HFF-Myc (cell line): ENCODE measurements around the gene AR.
A peak's percentile ranks its signal among the peaks of the same experiment; 100 is the strongest.

Experiments used
- DNase-seq: peaks from one replicate; pipeline ENCODE4 v3.0.0-alpha.2; 2011; ENCODE audit warnings: low read depth; ENCODE audit errors: extremely low read depth
- H3K4me3 ChIP-seq: replicated peaks from 2 replicates; pipeline ENCODE4 v1.5.1; 2011; ENCODE audit warnings: low read depth, mild to moderate bottlenecking, control low read depth, low read length
- CTCF ChIP-seq: IDR thresholded peaks from 2 replicates; pipeline ENCODE4 v1.5.1; 2012; ENCODE audit warnings: mild to moderate bottlenecking, low read depth, low read length, control low read depth; ENCODE audit errors: missing control alignments

The AR gene

GRCh38 chrX:67543818-67544217, at the start of gene AR:
Gene AR (plus strand): TSS chrX:67544021. CDS start chrX:67545147, 1,126 bp downstream.
- no peak for TF ChIP-seq CTCF
- peak within 1 kb of the TSS; percentile 70 for H3K4me3 ChIP-seq
- no peak for DNase-seq

GRCh38 chrX:67500617-67501016, 43.2 kb upstream of the AR start:
- H3K4me3 ChIP-seq, result no peak overlapping the region
- no peak for DNase-seq
- TF ChIP-seq CTCF, result no peak

GRCh38 chrX:67503004-67503403, 40.8 kb upstream of the AR start:
- no peak for DNase-seq
- no peak overlapping the region for H3K4me3 ChIP-seq
- no peak for TF ChIP-seq CTCF

- TF ChIP-seq CTCF, result no peak
- no peak for DNase-seq
These were observed 40.4 kb upstream of the AR start for GRCh38 chrX:67503453-67503852.

GRCh38 chrX:67520671-67521070, 23.1 kb upstream of the AR start:
- no peak for DNase-seq
- TF ChIP-seq CTCF, result no peak
- H3K4me3 ChIP-seq, result no peak overlapping the region

More at GRCh38 chrX:67503453-67503852, 40.4 kb upstream of the AR start:
- H3K4me3 ChIP-seq, result no peak overlapping the region

- TF ChIP-seq CTCF, result no peak
- DNase-seq, result no peak
- no peak overlapping the region for H3K4me3 ChIP-seq
These were observed 20.7 kb upstream of the AR start for GRCh38 chrX:67523002-67523681.

- DNase-seq, result no peak
- TF ChIP-seq CTCF, result no peak
- H3K4me3 ChIP-seq, result no peak overlapping the region
These were observed 19.9 kb upstream of the AR start for GRCh38 chrX:67523932-67524331.
